Measurements from ENCODE around the gene DEPDC1B.

DNA sequence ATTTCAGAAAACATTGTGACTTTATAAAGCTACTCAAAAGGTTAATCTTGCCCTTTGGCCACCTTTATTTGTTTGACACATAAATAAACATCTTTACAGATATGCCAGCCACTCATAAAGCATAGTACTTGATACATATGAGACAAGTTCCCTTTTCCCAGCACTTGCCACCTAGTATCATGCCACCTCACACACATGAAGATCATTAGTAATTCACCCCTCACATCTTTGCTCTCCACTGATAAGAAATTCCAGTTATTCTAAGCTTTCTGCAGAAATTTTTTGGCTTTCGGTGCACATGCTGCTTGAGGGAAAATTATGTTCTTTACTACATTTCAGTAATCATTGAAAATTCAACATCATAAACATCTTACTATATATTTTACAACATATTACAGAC lies 59.1 kb downstream of the DEPDC1B start:
- TF ChIP-seq, protein P1, sequence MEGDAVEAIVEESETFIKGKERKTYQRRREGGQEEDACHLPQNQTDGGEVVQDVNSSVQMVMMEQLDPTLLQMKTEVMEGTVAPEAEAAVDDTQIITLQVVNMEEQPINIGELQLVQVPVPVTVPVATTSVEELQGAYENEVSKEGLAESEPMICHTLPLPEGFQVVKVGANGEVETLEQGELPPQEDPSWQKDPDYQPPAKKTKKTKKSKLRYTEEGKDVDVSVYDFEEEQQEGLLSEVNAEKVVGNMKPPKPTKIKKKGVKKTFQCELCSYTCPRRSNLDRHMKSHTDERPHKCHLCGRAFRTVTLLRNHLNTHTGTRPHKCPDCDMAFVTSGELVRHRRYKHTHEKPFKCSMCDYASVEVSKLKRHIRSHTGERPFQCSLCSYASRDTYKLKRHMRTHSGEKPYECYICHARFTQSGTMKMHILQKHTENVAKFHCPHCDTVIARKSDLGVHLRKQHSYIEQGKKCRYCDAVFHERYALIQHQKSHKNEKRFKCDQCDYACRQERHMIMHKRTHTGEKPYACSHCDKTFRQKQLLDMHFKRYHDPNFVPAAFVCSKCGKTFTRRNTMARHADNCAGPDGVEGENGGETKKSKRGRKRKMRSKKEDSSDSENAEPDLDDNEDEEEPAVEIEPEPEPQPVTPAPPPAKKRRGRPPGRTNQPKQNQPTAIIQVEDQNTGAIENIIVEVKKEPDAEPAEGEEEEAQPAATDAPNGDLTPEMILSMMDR (IDR thresholded peaks at IDR 0.05), result no peak
- no peak for TF ChIP-seq POLR2A (IDR thresholded peaks at IDR 0.05)
